HFFc6 (cell line): ENCODE measurements around the gene ADAMTS7. TPM values are rescaled to one million over a fixed set of nuclear protein-coding genes. Genes with fewer than 3 reads are reported as not detected.
"Not testable (repeated sequence)": the region's sequence is repeated elsewhere in the genome, so short reads cannot be mapped to it uniquely, and the experiment has no call there.

ENCODE experiments used
- DNase-seq: peaks from one replicate; pipeline ENCODE4 v3.0.0-alpha.2; 2018
- H3K27ac Mint-ChIP-seq: 2 replicates; pipeline ENCODE4 v1.8.0; 2020; ENCODE audit warnings: mild to moderate bottlenecking, mixed read lengths
- H3K27me3 Mint-ChIP-seq: 2 replicates; pipeline ENCODE4 v1.8.0; 2021; ENCODE audit warnings: mild to moderate bottlenecking, moderate library complexity, mixed read lengths; ENCODE audit not compliant: insufficient read depth
- H3K36me3 Mint-ChIP-seq: 2 replicates; pipeline ENCODE4 v1.8.0; 2021; ENCODE audit warnings: low read depth, mixed read lengths
- H3K4me1 Mint-ChIP-seq: 2 replicates; pipeline ENCODE4 v1.8.0; 2020; ENCODE audit warnings: low read depth, mixed read lengths
- H3K4me3 Mint-ChIP-seq: 2 replicates; pipeline ENCODE4 v1.8.0; 2020; ENCODE audit warnings: mild to moderate bottlenecking, moderate library complexity, mixed read lengths
- H3K9me3 Mint-ChIP-seq: 2 replicates; pipeline ENCODE4 v1.8.0; 2020; ENCODE audit warnings: mild to moderate bottlenecking, mixed read lengths
- CTCF ChIP-seq: fragments of 200-600 bp; sonication (generic); IDR thresholded peaks from 2 replicates; pipeline ENCODE4 v1.5.0; 2021; ENCODE audit warnings: antibody characterized with exemption, mild to moderate bottlenecking
- total RNA-seq, 6 experiments: library from RNA; stranded (reverse); fragmentation: NEBNext Ultra II Directional; extraction: Animal tissue kit (Norgen Biotek cat#: 25700); gene quantifications; 2 replicates in 1 of 6; 3 replicates in 5 of 6; pipeline ENCODE4 v1.2.3, GENCODE V29; 2021

Gene ADAMTS7
- total RNA-seq, 6 experiments from 2014 or later: 0.39 to 0.66 (median 0.59) TPM

- peaks cover 31% of the 10 kb centered on the region for H3K27me3 Mint-ChIP-seq
- H3K4me3 Mint-ChIP-seq: no peak overlapping the region
- H3K36me3 Mint-ChIP-seq: 0 out of 2 replicates have a peak, but pooled peaks cover 4% of the 10 kb centered on the region
- H3K4me1 Mint-ChIP-seq: no peaks in the 10 kb centered on the region
- H3K27ac Mint-ChIP-seq: no peak overlapping the region
- TF ChIP-seq CTCF: 0 out of 2 replicates have a peak, but pooled peaks have one; percentile 7
- DNase-seq: no peak
- peaks cover 4% of the 10 kb centered on the region; the same call in 1 of the 2 replicates for H3K9me3 Mint-ChIP-seq
Measured at GRCh38 chr15:78788016-78788660, 23.1 kb downstream of the ADAMTS7 start.

- H3K9me3 Mint-ChIP-seq, H3K27ac Mint-ChIP-seq, DNase-seq, H3K4me1 Mint-ChIP-seq, H3K4me3 Mint-ChIP-seq, H3K36me3 Mint-ChIP-seq: not testable (repeated sequence)
- H3K27me3 Mint-ChIP-seq: peaks cover 36% of the 10 kb centered on the region
Measured at GRCh38 chr15:78782402-78782801, 28.9 kb downstream of the ADAMTS7 start.

GRCh38 chr15:78781381-78781780 lies 29.9 kb downstream of the ADAMTS7 start:
- not testable (repeated sequence) for H3K4me3 Mint-ChIP-seq, H3K9me3 Mint-ChIP-seq, H3K4me1 Mint-ChIP-seq, H3K27ac Mint-ChIP-seq, H3K36me3 Mint-ChIP-seq, DNase-seq
- H3K27me3 Mint-ChIP-seq: peaks cover 36% of the 10 kb centered on the region

DNA sequence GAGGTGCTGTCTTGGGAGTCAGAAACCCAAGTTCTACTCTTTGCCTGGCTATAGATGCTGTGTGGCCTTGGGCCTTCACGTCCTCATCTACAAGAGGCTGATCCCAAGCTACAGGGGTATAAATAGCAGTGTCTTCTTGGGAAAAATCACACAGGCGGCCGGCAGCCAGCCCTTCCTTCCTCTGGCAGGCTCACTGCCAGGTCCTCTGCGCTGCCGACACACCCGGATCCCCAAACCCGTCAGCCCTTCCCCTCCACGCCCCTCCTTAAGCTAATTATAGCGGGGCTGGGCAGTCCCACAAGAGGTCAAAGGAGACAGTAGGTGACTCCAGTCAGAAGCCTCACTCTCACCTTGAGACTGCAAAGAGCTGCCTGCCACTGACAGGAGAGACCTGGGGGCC lies 31.3 kb downstream of the ADAMTS7 start:
- H3K4me1 Mint-ChIP-seq, H3K27ac Mint-ChIP-seq, H3K4me3 Mint-ChIP-seq, H3K9me3 Mint-ChIP-seq, H3K36me3 Mint-ChIP-seq, DNase-seq: not testable (repeated sequence)
- peaks cover 31% of the 10 kb centered on the region for H3K27me3 Mint-ChIP-seq

GRCh38 chr15:78779176-78779785 lies 32.0 kb downstream of the ADAMTS7 start:
- not testable (repeated sequence) for DNase-seq, H3K27ac Mint-ChIP-seq, H3K36me3 Mint-ChIP-seq, H3K9me3 Mint-ChIP-seq, H3K4me3 Mint-ChIP-seq, H3K4me1 Mint-ChIP-seq
- peaks cover 27% of the 10 kb centered on the region for H3K27me3 Mint-ChIP-seq

DNA sequence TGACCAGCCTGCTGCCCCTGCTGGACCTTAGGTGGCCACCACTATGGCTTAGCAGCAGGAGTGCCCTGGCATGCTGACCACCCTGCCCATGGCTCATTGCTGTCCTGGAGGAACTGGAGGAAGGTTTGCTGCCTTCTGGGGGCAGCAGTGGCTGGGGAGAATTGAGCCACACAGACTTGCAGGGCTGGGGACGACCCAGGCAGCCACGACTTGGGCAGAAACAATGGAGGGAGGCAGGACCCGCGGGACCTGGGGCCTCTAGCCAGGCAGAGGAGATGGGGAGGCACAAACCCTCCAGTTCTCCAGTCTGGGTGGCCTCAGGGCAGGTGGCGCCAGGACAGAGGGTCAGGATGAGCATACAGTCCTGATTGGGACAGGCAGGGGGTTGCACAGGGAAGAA lies 32.8 kb downstream of the ADAMTS7 start:
- Mint-ChIP-seq H3K4me3 (no peak overlapping the region), H3K27ac (no peak overlapping the region), H3K4me1 (no peaks in the 10 kb centered on the region), H3K36me3 (no peaks in the 10 kb centered on the region), H3K9me3 (no peaks in the 10 kb centered on the region), H3K27me3 (peaks cover 21% of the 10 kb centered on the region)
- DNase-seq: no peak
- TF ChIP-seq CTCF: no peak

DNA sequence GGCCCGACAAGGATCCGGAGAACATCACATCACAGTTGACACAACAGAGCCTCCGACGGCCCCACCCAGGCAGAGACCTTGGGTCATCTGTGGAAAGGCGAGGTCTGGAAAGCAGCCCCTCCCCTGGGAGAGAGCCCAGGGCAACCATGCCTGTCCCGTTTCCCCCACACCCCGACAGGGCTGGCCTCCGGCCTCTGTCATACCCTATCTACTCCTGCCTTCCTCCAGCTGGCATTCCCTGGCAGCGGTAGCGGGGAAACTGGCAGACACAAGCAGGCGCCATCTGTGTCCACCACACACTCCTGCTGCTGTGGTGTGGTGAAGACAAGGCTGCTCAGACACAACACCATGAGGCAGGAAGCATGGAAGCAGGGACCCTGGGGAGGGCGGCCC lies 33.3 kb downstream of the ADAMTS7 start:
- H3K4me3 Mint-ChIP-seq, DNase-seq, H3K27ac Mint-ChIP-seq, H3K36me3 Mint-ChIP-seq, H3K4me1 Mint-ChIP-seq, H3K9me3 Mint-ChIP-seq: not testable (repeated sequence)
- H3K27me3 Mint-ChIP-seq: peaks cover 16% of the 10 kb centered on the region

GRCh38 chr15:78777290-78777952 lies 33.8 kb downstream of the ADAMTS7 start:
- H3K27me3 Mint-ChIP-seq: peaks cover 14% of the 10 kb centered on the region
- not testable (repeated sequence) for H3K36me3 Mint-ChIP-seq, DNase-seq, H3K4me3 Mint-ChIP-seq, H3K27ac Mint-ChIP-seq, H3K4me1 Mint-ChIP-seq, H3K9me3 Mint-ChIP-seq

DNA sequence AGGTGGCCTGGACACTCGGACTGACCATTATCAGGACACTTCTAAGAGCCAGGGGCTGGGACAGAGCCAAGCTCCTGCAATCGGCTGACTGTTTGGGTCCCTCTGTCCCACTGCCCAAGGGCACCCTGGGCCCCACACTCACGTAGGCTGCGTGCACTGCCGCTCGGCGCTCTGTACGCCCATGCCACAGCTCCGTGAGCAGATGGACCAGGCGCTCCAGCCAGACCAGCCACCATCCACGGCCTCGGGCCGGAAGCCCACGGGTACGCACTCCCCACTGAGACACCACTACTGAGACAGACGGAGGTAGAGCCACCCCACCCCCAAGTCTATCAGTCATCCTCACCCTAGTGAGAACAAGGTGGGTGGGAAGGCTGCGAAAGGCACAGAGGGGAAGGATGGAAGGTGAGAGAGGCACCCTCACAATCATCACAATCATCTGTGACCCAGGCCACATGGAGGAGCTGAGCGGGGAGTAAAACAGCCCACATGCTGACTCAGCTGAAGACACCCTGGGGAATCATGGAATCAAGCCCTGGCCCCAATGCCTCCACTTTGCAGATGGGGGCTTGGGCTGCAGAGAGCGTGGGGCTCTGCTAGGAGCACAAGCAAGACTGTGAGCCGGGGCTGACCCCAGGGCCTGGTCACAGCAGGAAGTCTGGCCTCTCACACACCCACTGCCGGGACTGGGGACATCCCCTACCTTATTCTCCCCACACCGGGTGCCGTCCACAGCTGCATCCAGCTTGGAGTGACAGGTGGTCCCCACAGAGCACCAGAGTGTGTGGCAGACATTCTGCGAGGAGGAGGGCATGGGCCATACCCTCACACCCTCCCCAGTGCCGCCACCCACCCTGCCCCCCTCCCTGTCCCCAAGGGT lies 35.0 kb downstream of the ADAMTS7 start:
- H3K27me3 Mint-ChIP-seq: peaks cover 12% of the 10 kb centered on the region
- not testable (repeated sequence) for H3K4me1 Mint-ChIP-seq, H3K9me3 Mint-ChIP-seq, H3K36me3 Mint-ChIP-seq, DNase-seq, H3K4me3 Mint-ChIP-seq, H3K27ac Mint-ChIP-seq
